Stimulated activated CD8-positive, alpha-beta memory T cell treated with anti-CD3 and anti-CD28 coated beads, Interleukin-4, amount 100 ng/mL, for 1 hour (primary cell): ENCODE measurements around the gene MGMT.

Source experiments
- DNase-seq, 2 donors: peaks; one replicate each; pipeline ENCODE4 v3.0.0-alpha.2; 2020; ENCODE audit warnings: low read depth in 2 of 2, low spot score in 1 of 2

The MGMT gene

GRCh38 chr10:129758207-129759021 lies 291.4 kb downstream of the MGMT start:
- no peak for DNase-seq

- no peak for DNase-seq
Observed at GRCh38 chr10:129759214-129760002, 292.4 kb downstream of the MGMT start.

- DNase-seq, result no peak
Observed at GRCh38 chr10:129760003-129760315, 292.9 kb downstream of the MGMT start.

GRCh38 chr10:129760416-129760815 lies 293.4 kb downstream of the MGMT start:
- no peak for DNase-seq

- no peak for DNase-seq
Observed at GRCh38 chr10:129761197-129761972, 294.3 kb downstream of the MGMT start.

- no peak for DNase-seq
Observed at GRCh38 chr10:129761981-129762956, 295.2 kb downstream of the MGMT start.

GRCh38 chr10:129764011-129764900 lies 297.2 kb downstream of the MGMT start:
- DNase-seq, result no peak

GRCh38 chr10:129764901-129765663 lies 298.0 kb downstream of the MGMT start:
- no peak for DNase-seq

GRCh38 chr10:129765664-129766550 lies 298.9 kb downstream of the MGMT start:
- no peak for DNase-seq

- no peak for DNase-seq
Observed at GRCh38 chr10:129766611-129767550, 299.8 kb downstream of the MGMT start.

GRCh38 chr10:129767751-129768150 lies 300.7 kb downstream of the MGMT start:
- DNase-seq, result no peak

- DNase-seq, result no peak
Observed at GRCh38 chr10:129768437-129769355, 301.7 kb downstream of the MGMT start.

GRCh38 chr10:129769381-129770116 lies 302.5 kb downstream of the MGMT start:
- DNase-seq, result no peak

GRCh38 chr10:129770286-129770685 lies 303.2 kb downstream of the MGMT start:
- DNase-seq, result no peak

- DNase-seq, result no peak
Observed at GRCh38 chr10:129771024-129771423, 304.0 kb downstream of the MGMT start.
